ENCODE data around the gene CYB561D1. TPM values are rescaled to one million over a fixed set of nuclear protein-coding genes. Genes with fewer than 3 reads are reported as not detected.

The CYB561D1 gene
- total and polyA plus RNA-seq, 9 of the 15 experiments (the other 6 are each of a cell fraction or from before 2014, with no cell fraction given) = 0.71 to 7.2 (median 3.5) TPM

GRCh38 chr1:109454497-109455133, 39.3 kb upstream of the CYB561D1 start:
- no peak for DNase-seq (ENCODE audit: extremely low read depth in 1 of 4, low spot score in 3 of 4)
- CTCF ChIA-PET (ENCODE audit: low intra/inter-chr PET ratio) = no interaction called here
- Histone ChIP-seq H3K9me3 (replicated peaks; ENCODE audit: control insufficient read depth, insufficient read depth, low read depth, low read length) (no peaks in the 10 kb centered on the region), H3K4me2 (ENCODE audit: insufficient read depth, low read length) (no peak overlapping the region), H3K27me3 (ENCODE audit: control insufficient read depth in 2 of 2, insufficient read depth in 2 of 2, low read length in 2 of 2) (no peaks in the 10 kb centered on the region), H3K27ac (ENCODE audit: extremely low read depth, low read depth, low read length) (no peak overlapping the region), H3K79me2 (ENCODE audit: control insufficient read depth, insufficient read depth, low read length) (no peaks in the 10 kb centered on the region), H3K9ac (ENCODE audit: insufficient read depth in 1 of 2, low read depth in 2 of 2, low read length in 2 of 2) (no peak overlapping the region), H4K20me1 (replicated peaks; ENCODE audit: control insufficient read depth, insufficient read depth, low read length) (no peaks in the 10 kb centered on the region), H3K4me3 (no peak overlapping the region), H3K9me1 (ENCODE audit: control insufficient read depth, insufficient read depth, low read length) (no peaks in the 10 kb centered on the region), H3K36me3 (ENCODE audit: control insufficient read depth, insufficient read depth, low read length) (no peaks in the 10 kb centered on the region), H3K4me1 (replicated peaks in 1 of 2; ENCODE audit: control insufficient read depth in 2 of 2, insufficient read depth in 2 of 2, low read length in 2 of 2) (no peaks in the 10 kb centered on the region), H2AFZ (ENCODE audit: low read depth, low read length) (no peak overlapping the region)
- POLR2A ChIA-PET = interaction anchor here (0.6 kb wide), 2 partner anchors 9 to 102 kb away, joined by 3 read pairs; no protein-coding TSS in a partner anchor
- in situ Hi-C loops (cut with MboI) = no loop called here
- no peak for FAIRE-seq
- BruUV-seq (replicated peaks) = no TSS peak
- 4% methylated on average over 1 of the region's 1 CpG for WGBS (ENCODE audit: insufficient coverage, low coverage, missing lambda C conversion rate)
- intact Hi-C loops (cut with micrococcal nuclease) = no loop called here
- ATAC-seq = no peak
- TF ChIP-seq TRIM28 (IDR thresholded peaks at IDR 0.05) = peak; percentile 64; the same call in 1 of the 2 replicates
- TF ChIP-seq, protein P1, sequence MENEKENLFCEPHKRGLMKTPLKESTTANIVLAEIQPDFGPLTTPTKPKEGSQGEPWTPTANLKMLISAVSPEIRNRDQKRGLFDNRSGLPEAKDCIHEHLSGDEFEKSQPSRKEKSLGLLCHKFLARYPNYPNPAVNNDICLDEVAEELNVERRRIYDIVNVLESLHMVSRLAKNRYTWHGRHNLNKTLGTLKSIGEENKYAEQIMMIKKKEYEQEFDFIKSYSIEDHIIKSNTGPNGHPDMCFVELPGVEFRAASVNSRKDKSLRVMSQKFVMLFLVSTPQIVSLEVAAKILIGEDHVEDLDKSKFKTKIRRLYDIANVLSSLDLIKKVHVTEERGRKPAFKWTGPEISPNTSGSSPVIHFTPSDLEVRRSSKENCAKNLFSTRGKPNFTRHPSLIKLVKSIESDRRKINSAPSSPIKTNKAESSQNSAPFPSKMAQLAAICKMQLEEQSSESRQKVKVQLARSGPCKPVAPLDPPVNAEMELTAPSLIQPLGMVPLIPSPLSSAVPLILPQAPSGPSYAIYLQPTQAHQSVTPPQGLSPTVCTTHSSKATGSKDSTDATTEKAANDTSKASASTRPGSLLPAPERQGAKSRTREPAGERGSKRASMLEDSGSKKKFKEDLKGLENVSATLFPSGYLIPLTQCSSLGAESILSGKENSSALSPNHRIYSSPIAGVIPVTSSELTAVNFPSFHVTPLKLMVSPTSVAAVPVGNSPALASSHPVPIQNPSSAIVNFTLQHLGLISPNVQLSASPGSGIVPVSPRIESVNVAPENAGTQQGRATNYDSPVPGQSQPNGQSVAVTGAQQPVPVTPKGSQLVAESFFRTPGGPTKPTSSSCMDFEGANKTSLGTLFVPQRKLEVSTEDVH (IDR thresholded peaks at IDR 0.05; ENCODE audit: low read depth, partially characterized antibody) = no peak
- TF ChIP-seq, protein P2, sequence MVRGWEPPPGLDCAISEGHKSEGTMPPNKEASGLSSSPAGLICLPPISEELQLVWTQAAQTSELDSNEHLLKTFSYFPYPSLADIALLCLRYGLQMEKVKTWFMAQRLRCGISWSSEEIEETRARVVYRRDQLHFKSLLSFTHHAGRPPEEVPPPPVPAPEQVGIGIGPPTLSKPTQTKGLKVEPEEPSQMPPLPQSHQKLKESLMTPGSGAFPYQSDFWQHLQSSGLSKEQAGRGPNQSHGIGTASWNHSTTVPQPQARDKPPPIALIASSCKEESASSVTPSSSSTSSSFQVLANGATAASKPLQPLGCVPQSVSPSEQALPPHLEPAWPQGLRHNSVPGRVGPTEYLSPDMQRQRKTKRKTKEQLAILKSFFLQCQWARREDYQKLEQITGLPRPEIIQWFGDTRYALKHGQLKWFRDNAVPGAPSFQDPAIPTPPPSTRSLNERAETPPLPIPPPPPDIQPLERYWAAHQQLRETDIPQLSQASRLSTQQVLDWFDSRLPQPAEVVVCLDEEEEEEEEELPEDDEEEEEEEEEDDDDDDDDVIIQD (CRISPR knock-in tag; IDR thresholded peaks at IDR 0.05) = no peak
- TF ChIP-seq ZBTB2 (IDR thresholded peaks at IDR 0.05) = no peak
- TF ChIP-seq NFIX (CRISPR knock-in tag; IDR thresholded peaks at IDR 0.05; ENCODE audit: low read depth) = no peak
- TF ChIP-seq, protein P3, sequence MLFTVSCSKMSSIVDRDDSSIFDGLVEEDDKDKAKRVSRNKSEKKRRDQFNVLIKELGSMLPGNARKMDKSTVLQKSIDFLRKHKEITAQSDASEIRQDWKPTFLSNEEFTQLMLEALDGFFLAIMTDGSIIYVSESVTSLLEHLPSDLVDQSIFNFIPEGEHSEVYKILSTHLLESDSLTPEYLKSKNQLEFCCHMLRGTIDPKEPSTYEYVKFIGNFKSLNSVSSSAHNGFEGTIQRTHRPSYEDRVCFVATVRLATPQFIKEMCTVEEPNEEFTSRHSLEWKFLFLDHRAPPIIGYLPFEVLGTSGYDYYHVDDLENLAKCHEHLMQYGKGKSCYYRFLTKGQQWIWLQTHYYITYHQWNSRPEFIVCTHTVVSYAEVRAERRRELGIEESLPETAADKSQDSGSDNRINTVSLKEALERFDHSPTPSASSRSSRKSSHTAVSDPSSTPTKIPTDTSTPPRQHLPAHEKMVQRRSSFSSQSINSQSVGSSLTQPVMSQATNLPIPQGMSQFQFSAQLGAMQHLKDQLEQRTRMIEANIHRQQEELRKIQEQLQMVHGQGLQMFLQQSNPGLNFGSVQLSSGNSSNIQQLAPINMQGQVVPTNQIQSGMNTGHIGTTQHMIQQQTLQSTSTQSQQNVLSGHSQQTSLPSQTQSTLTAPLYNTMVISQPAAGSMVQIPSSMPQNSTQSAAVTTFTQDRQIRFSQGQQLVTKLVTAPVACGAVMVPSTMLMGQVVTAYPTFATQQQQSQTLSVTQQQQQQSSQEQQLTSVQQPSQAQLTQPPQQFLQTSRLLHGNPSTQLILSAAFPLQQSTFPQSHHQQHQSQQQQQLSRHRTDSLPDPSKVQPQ (CRISPR knock-in tag; IDR thresholded peaks at IDR 0.05; ENCODE audit: borderline replicate concordance) = no peak
- TF ChIP-seq MTF1 (CRISPR knock-in tag; IDR thresholded peaks at IDR 0.05; ENCODE audit: borderline replicate concordance) = no peak
- TF ChIP-seq ZNF717 (CRISPR knock-in tag; IDR thresholded peaks at IDR 0.05) = no peak
- TF ChIP-seq SRSF3 (IDR thresholded peaks at IDR 0.05; ENCODE audit: insufficient read depth, low read length) = no peak

All from K562 (cell line).